TTC549 (cell line): Measurements from ENCODE around the gene SV2B.
A peak's percentile ranks its signal among the peaks of the same experiment; 100 is the strongest.

ENCODE experiments used
- FAIRE-seq: peaks from 2 replicates; lab custom pipeline; 2012; peaks lifted over from hg19 to GRCh38; lab: Jason Lieb, UNC

The SV2B gene

DNA sequence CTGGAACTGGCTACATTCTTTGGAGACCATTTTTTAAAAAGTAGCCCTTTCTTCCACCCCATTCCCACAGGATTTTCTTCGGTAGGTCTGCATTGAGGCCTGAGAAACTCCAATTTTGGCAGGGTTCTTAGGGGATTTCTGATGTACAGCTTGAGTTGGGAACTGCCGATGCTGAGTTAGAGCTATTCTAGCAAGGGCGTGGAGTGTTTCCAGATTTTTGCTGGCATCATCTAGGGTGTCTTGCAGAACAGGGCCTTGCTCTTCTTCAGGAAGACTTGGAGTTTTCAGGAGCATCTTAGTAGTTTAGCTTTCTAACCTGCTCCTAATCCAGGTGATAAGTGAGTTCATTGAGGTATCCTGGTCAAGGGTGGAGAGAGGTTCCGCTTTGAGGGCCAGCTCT, 41.0 kb downstream of the SV2B start:
- no peak for FAIRE-seq

- FAIRE-seq: no peak
Measured at GRCh38 chr15:91142106-91142744, 42.2 kb downstream of the SV2B start.

DNA sequence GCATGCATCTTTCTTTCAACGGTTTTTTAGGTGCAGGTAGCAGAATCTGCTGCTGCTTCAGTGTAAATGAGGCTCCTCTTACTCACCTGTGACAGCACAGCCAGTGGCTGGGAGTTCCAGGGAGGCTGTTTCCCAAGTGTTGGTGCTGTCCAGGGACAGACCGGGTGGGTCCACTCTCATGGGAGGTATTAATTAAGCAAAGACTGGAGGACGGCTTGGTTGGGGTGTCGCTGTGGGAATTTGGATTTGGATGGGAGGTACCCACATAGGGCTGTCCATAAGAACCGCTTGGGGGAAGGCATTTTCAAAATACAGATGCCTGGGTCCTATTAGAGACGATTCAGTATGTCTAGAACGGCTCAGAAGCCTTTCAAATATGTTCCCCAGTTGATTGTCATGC, 42.9 kb downstream of the SV2B start:
- no peak for FAIRE-seq

DNA sequence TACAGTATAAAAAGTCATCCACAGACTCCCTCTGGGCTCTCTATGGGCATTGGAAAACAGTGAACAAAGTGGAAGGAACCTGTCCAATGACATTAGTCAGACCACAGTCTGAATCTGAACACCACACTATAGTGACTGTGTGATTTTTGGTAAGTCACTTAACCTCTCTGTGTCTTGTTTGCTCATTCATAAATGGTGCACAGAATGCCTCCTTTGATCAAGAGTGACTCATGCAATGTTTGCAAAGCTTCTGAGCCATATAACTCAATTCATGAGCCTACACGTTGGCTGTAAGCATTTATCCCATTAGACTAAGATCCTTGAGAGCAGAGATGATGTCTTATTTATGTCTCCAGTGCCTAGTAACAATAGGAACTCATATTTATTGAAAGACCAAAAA, 46.7 kb downstream of the SV2B start:
- FAIRE-seq: no peak

DNA sequence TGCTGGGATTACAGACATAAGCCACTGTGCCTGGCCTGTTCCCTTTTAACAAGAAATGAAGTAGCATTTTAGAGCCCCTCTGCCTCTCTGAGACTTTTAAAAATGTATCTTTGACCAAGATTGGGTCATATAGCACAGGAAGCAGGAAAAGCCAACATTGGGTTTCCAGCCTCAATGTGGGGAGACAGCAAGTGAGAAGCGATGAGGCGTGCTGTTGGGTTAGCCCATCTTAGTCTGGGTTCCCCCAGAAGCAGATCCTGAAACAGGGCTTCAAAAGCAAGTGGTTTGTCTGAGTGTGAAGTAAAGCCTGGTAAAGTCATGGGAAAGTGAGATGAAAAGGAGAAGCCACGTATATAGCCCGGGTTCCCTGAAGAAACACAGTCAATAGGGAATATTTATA, 48.2 kb downstream of the SV2B start:
- FAIRE-seq: no peak

GRCh38 chr15:91150502-91151160, 50.6 kb downstream of the SV2B start:
- no peak for FAIRE-seq

GRCh38 chr15:91151781-91152563, 51.9 kb downstream of the SV2B start:
- no peak for FAIRE-seq

DNA sequence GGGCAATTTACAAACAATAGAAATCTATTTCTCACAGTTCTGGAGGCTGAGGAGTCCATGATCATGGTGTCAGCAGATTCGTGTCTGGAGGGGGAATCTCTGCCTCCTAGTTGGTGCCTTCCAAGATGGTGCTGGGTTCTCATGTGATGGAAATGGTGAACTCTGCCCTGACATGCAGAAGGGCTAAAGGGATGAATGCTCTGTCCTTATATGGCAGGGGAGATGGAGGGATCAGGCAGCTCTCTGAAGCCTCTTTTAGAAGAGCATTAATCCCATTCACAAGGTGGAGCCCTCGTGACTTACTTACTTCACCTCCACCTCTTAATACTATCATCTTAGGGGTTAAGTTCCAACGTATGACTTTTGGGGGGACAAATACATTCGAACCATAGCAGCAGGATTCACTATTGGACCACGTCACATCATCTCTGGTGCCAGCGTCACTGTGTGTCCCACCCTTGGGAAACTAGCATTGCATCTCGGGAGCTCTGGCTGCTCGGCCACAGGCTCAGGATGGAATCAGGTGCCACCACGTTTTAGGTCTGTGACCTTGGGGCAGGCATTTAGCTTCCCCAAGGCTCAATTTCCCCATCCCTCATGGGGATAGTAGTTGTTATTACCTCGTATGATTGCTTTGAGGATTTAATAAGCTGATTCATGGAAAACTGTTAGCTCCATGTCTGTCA, 53.0 kb downstream of the SV2B start:
- no peak for FAIRE-seq

DNA sequence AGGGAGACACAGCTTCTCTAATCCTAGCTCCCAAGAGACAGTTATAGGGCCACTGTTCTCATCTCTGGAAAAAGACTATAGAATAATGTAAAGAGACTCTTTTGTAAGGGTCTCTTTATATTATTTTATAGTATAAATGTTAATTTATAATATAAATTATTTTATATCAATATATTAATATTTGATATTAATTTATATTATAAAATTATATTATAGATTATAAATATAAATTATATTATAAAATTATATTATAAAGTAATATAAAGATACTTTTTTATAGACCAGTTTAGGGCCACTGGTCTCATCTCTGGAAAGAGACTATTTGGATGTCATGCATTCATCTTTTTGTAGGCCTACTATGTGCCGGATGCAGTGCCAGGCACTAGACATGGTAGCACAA, 53.9 kb downstream of the SV2B start:
- FAIRE-seq: peak; percentile 75

- no peak for FAIRE-seq
Measured at GRCh38 chr15:91156175-91156726, 56.2 kb downstream of the SV2B start.

- no peak for FAIRE-seq
Measured at GRCh38 chr15:91158415-91159394, 58.6 kb downstream of the SV2B start.

GRCh38 chr15:91165850-91166249, 65.8 kb downstream of the SV2B start:
- no peak for FAIRE-seq

DNA sequence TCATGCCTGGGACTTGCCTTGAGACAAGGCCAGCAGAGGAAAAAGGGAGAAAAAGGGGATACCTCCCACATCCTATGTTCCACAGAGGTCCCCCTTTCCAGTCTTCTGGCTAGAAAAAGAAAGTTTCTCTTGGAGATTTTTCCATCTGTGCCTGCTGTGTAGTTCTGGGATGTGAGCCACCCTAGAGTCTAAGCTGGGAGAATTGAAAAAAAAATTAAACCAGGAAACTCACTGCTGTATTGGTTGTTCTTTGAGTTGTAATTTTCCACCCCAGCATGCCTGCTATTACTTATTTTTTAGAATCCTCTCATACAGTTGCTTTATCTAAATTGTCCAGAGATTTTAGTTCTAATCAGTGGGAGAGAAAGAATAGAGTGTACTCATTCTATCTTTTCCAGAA, 68.4 kb downstream of the SV2B start:
- FAIRE-seq: no peak

- no peak for FAIRE-seq
Measured at GRCh38 chr15:91171334-91171733, 71.3 kb downstream of the SV2B start.

GRCh38 chr15:91182101-91182500, 82.0 kb downstream of the SV2B start:
- no peak for FAIRE-seq

DNA sequence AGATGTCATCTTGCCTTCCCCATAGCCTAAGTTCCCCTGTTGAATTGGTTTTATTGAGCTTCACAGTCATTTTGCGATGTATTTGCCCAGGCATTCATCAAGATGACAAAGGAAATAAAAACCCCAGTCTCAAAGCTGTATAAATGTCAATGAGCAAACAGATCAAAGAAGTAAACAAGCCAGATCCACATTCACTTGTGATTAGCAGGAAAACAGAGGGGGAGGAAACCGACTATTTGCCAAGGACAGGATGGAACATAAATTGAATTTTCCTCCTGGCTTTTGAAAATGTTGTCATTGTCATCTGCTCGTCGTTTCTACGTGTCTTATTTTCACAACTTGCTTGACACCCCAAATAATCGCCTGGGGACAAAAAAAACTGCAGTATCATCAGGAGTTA, 83.5 kb downstream of the SV2B start:
- FAIRE-seq: no peak

- FAIRE-seq: no peak
Measured at GRCh38 chr15:91184441-91184840, 84.4 kb downstream of the SV2B start.

GRCh38 chr15:91186904-91187656, 87.0 kb downstream of the SV2B start:
- FAIRE-seq: no peak

DNA sequence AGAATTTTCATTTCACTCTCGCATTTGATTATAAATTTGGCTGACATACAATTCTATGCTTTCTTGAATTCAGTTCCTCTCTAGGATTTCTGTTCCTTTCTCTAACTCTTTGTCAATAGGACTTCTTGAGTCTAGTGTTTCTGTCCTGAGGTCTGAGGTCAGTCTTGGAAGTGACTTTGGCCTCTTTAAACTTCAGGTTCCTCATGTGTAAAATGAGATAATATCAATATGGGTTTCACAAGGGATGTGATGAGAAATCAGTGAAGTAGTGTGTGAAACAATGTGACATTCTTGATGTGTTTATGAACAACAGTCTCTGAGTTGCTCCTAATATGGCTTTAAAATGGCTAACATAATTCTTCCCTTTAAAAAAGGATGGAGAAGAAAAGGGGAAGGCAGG, 92.2 kb downstream of the SV2B start:
- no peak for FAIRE-seq

- FAIRE-seq: no peak
Measured at GRCh38 chr15:91192690-91193377, 92.8 kb downstream of the SV2B start.
